SW 1271 (cell line): Measurements from ENCODE around the gene NTRK2.
"Not testable (repeated sequence)": the region's sequence is repeated elsewhere in the genome, so short reads cannot be mapped to it uniquely, and the experiment has no call there.

ENCODE experiments used
- DNase-seq, 2 experiments: peaks; one replicate each; lab custom pipeline; 2025; lab: John Stamatoyannopoulos, UW

NTRK2 gene

DNA sequence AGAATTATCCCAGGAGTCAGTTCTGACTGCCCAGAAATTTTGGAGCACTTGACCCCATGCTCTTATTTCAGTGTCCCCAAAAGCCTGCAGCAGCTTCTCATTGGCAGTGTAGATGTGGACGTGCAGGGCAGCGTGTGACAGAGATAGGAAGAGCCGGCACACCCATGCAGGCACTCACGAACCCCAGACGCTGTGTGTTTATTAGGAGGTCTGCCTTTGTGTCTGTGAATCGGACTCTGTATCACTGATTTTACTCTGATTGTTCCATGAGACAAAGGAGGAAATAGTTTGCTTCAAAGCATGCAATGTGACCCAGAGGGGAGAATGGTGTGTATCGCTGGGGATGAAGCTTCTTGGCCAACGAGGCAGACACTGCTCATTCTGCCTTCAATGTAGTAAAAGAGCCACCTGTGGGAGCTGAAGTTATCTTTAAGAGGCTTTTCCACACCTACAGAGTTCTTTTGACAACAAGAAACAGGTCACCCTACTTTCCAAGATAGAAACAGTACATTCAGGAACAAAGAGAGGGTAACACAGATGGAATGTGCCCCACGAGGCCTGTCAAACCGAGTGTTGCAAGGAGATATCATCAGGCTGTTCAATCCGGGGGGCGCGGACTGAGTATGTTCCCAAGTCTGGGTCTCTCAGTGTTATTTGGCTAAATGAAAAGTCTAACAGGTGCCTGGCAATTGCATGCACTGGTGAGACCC lies 224.0 kb downstream of the NTRK2 start:
- no peak for DNase-seq

DNA sequence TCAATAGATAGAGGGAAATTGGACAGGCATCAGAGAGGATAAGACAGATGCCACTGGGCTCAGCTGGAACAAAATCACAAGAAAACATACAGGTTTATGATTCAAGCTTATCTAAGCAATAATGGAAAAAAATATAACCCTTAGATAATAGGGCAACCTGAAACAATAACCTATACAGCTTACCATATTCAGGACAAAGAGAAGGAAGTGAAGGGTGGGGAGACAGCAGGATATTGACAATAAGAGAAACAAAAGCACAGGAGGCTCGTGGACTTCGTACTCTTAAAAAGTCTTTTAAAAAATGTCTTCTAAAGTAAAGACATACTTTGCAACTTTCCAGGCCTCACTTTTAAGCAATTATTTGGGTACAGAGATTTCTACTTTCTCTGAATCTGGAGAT lies 225.3 kb downstream of the NTRK2 start:
- DNase-seq: no peak

DNA sequence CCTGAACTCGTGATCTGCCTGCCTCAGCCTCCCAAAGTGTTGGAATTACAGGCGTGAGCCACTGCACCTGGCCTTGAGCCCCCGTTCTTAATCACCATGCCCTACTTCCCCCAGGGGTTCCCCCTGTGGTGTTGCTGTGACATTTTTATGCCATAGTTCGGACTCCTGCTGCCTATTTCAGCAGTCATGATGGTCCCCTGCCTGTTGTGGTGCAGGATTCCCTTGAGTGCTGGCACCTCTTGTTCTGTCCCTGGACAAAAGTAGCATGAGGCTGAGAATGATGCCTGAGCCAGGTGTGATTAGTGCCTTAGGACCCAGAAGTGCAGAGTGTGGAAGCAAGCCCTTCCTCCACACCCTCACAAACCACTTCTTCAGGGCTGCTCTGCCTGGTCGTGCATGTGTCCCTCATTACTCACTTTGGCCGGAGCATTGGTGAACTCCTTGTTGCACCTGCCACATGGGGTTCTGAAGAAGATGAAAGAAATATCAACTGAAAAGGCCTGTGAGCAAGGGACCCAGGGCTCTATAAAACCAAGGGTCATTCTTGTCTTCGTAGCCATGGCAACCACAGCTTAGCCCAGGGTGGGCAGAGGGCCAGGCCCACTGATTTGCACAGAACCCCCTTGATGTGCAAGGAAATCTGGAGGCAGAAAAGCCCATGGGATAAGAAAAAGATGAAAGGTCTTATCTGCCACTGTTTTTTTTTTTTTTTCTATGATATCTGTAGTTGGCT lies 228.0 kb downstream of the NTRK2 start:
- DNase-seq: no peak

DNA sequence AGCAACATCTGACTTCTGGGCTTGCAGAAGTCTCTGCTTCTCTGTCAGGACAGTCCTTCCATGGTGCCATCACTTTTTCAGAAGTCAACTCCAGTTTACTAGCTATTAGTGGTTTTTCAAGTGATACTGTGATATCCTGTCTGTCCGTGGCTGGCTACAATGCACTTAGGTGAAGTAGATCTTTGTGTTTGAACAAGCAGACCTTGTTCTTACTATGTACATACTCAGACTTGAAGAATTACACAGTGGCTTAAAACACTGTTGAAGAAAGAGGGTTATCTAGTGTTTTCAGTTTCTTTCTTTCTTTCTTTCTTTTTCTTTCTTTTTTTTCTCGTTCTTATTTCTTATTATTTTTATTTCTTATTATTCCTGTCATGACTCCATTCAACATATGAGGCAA lies 228.7 kb downstream of the NTRK2 start:
- no peak for DNase-seq

DNA sequence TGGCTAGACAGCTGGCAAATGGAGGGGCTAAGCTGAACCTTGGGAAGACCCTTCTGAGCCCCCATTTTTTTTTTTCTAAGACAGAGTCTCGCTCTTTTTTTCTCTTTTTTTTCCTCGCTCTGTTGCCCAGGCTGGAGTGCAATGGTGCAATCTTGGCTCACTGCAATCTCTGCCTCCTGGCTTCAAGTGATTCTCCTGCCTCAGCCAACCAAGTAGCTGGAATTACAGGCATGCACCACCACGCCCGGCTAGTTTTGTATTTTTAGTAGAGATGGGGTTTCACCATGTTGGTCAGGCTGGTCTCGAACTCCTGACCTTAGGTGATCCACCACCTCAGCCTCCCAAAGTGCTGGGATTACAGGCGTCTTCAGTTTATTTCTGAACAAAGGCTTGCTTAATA lies 229.1 kb downstream of the NTRK2 start:
- DNase-seq: not testable (repeated sequence)

DNA sequence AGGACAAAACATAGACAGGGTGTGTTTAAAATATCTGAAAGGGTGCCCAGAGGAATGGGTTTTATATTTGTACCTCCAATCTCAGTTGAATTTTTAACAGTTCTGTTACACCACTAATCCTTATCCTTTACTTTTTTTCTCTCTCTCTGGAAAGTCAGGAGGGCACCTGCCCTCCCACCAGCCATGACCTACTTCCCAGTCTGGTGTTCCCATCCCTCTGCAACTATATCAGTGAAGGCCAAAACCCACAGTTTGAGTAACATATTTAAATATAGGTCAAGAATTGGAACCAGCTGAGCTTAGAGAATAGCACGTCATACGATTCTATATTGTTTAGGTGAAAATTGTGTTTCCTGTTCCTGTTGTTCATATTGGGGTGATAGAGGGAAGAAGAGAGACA lies 229.8 kb downstream of the NTRK2 start:
- DNase-seq: no peak

DNA sequence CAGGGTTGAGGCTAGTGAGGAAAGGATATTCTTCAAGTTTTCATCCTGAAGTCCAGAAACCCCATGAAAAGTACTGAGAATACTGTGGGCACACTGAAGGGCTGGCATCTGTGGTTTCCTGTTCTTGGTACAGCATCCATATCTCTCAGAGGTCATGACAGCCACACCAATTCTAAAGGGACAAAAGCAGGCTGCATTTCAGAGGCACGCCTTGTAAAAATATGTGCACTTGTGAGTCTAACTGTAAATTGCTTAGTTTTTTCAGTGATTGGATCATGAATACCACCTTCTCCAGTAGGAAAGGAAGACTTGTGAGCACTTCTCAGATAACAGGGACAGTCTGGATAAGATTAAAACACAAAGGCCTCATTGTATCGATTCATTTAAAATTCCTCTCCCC lies 230.9 kb downstream of the NTRK2 start:
- DNase-seq: no peak

DNA sequence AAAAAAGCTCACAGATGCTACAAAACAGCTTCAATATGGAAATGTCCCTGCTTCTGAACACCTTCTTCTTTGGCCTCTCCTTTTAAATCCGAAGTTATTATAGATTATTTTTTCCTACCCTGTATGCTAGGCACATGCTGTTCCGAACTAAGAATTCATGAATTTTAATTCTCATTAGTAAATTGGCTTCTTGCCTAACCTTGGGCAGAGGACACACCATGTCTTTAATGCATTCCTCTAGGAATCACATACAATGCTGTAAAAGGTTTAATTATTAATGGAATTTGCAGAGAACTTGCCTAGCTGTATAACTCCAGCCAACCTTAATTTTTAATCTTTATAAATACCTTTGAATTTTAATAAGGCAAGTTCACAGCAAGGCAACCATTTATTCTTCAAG lies 234.4 kb downstream of the NTRK2 start:
- DNase-seq: no peak

DNA sequence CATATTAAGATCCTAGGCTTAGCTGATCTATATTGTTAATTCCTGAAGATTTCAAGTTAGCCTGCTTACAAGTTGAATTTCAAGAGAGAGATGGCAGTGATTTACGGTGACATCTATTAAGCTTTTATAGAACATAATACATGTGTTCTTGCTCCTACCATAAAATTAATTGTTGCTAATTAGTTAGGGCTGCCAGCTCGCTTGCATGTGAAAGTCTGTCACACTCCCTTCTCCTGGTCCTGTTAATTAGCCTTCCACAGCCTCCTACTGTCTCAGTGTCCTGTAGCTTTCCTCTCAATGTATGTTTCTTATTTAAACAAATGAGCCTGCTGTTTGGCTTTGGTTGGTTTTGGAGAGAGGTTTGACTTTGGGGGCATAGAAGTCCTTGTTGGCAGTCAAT lies 247.2 kb downstream of the NTRK2 start:
- DNase-seq: no peak

DNA sequence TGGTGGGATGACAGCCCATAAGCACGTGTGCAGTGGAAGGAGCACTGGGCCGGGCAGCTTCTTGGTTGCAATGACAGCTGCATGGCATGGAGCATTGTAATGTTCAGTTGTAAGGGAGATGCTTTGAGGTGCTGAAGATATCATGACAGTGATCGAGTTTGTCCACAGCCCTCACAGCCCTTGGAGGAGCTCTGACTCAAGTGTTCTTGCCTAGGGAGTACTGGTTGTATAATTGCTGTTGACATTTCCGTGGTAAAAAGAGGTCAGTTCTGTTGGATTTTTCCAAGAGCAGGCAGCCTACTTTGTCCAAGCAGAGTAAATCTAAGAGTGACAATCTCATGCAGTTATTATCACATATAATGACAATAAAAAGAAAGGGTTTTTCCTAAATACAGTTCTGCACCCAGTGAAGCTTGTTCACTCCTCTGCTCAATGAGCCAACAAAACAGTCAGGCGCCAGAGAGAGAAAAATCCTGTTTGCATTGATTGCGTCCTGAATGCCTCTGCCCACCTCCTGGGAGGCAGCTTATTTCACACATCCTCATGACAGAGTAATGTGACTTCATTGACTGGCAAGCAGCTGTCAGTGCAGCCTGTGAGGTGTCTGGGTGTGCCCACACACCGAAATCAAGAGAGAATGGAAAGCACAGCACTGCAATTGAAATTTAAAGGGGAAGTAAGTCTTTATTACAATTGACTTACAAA lies 248.0 kb downstream of the NTRK2 start:
- DNase-seq: no peak

DNA sequence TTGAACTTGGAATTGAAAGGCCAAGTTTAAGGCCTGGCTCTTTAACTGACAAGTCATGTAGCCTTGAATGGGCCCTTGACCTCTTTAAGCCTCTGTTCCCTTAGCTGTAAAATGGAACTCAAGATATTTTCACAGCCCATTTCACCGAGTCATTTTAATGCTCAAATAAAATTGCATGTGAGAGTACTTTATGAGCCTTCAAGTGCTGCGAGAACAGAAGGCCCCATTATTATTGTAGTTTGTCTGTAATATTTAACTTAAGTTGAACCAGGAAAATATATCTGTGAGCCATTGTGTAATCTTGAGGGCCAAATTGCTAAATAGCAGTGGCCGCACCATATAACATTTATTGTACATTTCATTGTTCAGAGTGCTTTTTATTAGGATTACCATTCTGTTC lies 249.9 kb downstream of the NTRK2 start:
- no peak for DNase-seq

DNA sequence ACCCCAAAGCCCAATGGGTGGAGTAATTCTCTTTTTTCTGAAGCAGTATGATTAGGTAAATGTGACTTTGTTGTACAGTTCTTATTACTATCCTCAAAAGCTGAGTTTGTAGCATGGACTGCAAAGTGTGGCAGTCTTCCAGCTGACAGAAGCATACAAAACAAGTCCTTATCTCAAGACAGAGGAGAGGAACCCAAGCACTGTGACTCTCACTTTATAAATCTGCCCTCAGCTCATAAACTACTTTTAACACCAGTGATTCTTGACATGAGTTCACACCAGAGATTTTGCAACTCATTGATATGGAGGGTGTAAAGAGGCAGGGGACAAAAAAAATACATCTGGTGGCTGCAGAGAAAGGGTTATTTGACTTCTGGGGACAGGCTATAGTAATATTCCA lies 251.6 kb downstream of the NTRK2 start:
- DNase-seq: no peak

DNA sequence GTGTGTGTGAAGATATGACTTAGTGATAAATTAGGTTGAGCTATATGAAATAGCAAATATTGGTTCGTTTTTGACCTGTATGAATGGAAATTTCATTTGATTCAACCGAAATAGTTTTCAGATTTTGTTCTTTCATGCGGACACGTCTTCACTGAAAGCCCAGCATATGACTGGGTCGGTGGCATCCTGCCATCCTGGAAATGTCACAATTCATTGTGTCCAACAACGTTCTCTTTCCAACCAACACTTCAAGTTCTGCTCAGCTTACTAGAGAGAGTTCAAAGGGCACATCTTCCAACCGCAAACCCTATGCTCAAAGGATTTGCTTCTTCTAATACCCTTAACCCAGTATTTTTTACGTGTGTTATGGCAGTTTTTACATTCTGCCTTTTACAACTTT lies 252.5 kb downstream of the NTRK2 start:
- no peak for DNase-seq

DNA sequence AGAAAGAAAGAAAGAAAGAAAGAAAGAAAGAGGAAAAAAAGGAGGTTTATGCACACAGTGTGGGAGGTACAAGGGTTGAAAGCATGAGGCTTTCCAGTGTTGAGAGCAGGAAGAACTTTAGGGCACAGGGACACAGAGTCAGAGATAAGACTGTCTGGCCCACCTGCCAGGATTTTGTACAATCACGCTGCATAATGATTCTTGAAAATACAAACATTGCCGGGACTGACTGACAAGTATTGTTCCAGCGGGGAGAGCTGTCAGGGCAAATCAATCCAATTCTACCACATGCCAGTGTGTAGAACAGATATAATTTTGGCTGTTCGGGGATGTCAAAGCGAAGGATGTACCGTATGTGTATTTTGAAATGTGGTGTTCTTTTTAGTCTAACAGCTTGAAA lies 254.7 kb downstream of the NTRK2 start:
- no peak for DNase-seq

DNA sequence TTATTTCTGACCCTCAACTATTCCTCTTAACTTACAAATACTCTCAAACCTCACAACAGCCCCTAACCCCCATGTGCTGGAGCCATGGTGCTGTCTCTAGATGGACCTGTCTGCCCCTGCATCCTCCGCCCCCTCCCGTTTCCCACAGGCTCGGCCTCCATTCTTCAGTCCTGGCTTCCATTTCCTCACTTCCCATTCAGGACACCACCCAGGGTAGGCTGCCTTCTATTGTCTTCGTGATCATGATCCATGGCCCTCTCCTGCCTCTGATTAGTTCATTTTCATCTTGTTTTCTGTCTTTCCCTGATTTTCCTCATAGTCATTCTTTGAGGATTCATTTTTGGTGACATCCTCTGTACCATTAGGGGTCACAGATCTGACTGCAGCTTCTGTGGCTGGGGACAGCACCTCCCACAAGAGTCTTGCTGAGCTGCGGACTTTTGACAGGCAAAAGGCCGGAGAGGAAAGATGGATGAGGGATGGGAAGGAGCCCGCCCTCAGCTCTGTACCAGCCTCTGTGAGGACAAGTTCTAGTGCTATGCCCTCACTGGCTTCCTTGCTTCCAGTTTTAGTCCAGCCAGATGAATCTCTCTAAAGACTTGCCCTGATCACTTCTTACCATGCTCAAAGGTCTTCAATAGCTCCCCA lies 255.8 kb downstream of the NTRK2 start:
- DNase-seq: no peak

DNA sequence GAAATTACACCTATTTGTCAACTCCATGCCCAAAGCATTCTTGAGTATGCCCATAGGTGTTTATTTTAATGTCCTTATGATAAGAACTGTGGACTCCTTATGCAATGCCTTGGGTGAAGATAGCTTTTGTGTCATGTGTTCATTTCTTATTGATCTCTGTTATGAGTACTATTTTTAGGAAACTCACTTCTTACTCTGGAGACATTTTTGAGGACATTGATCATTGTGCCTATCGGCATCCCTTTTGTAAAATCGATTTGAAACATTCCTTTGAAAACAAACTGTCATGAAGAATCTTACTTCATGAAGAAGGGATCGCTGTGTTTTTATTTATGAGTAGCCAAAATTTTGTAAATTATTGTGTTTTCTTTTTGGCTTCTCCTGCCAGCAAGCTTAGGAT lies 257.3 kb downstream of the NTRK2 start:
- no peak for DNase-seq

DNA sequence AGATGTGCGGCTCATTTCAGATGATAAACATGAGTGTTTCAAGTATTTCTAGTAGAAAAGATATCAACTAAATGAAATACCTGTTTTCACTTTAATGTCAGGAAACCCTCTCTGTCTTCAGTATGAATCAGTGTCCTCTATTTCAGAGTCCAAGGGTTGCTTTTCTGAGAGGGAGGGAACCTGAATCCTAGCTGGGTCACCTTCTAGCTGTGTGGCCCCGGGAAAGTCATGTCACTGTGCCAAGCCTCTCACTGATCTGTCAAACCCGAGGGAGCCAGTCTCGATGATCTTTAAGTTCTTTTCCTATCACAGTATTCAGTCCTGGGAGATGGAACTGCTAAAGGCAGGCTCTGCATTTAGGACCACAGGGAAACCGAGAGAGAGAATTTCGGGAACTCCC lies 258.9 kb downstream of the NTRK2 start:
- DNase-seq: no peak

DNA sequence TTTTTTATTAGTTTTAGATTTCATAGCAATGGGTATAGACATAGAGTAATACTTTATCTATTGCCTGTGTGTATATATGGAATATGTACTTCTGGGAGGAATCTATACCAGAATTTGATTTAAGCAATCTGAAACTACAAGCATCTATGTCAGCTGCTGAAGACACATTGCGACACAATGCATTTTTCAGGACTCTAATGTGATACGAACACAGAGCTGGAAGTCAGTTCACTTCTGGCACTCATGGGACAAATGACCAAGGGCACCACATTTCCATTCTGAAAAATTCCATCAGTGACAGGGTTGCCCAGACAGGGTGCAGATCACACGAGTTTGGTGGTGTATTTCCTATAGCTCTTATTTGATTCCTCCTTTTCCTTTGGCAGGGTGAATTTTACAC lies 259.5 kb downstream of the NTRK2 start:
- DNase-seq: no peak

DNA sequence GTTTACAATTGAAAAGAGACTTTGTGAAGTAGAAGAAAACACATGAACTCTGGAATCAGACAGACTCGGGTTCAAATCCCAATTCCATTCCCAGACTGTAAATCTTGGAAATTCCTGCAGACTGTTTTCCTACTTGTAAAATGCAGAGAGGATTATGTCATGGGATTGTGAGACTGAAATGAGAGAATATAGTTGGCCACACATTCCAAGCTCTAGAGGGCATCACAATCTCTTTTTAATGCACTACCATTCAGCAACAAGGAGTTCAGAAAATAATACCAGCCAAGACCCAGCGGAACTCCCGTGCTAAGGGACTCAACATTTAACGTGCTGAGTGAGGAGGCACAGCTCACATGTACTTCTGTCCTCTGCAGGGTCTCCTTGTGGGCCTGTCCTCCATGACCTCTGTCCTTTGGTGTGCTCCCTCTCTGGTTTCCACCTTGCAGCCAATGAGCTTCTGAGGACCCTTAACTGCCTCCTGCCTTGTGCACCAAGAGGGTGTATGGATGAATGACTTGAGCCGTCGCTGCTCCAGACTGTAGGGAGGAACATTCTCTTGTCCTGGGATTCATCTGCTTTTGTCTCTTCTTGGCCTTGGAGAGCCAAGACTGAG lies 263.5 kb downstream of the NTRK2 start:
- DNase-seq: no peak

DNA sequence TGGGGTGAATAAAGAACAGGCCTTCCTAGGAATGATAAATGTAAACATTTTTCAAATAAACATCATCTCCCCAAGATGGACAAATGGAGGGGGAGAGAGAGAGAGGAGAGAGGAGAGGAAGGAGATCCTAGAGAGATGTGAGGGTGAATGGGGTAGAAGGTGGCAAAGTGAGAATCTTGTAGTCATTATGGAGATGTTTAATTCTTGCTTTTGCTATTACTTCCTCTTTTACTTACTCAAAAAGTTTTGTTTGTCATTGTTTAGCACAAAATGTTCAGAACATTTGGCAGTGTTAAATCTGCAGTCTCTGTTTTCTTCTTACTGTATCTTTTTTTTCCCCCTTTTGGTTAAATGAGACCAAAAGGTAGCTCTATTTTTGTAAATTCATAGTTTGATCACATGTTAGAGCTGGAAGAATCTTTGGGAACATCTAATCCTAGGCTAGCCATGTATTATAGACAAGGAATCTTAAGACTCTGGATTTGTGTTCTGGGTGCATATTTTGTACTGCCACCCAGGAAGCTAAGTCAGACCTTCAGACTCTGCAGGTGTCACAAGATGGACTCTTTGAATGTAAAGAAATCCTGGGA lies 266.1 kb downstream of the NTRK2 start:
- no peak for DNase-seq

DNA sequence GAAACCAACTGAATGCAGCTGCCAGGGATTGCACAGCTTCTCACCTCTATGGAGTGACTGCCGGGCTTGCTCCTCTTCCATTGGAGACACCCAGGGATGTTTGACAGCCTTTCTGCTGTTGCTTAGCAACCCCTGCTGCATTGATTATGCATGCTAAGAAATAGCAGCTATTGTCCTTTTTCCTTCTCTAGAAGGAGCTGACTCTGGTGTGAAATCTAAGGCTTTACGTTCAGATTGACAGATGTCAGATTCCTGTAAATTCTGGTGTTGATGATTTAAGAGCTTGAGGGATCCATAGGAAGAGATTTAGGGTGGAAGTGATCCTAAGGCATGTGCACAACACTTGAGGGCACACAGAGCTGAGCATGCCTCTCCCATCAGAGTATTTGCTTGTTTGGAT lies 267.7 kb downstream of the NTRK2 start:
- DNase-seq: no peak

DNA sequence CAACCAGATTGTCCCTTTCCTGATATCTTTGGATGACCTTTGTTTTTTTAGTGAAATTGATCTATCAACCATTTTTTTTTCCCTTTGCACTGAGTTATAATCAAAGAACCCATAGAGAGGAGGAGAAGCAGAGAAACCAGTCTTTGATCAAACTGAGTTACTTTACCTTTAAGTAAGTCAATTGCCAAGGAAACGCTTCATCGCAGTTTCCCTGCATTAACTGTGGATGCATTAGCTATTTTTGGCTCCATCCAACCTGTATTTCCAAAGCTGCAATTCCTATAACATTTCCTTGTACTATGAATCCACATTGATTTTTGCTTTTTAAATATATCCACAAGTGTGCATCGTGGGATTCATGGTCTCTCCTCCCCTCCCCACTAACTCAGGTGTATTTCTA lies 268.1 kb downstream of the NTRK2 start:
- no peak for DNase-seq
